ENCODE results near the gene FOXN3. TPM values are rescaled to one million over a fixed set of nuclear protein-coding genes. Genes with fewer than 3 reads are reported as not detected.

The FOXN3 gene
- polyA plus RNA-seq, 1 of the 3 experiments (the other 2 are of a cell fraction): 9.8 TPM

- Histone ChIP-seq H3K36me3 (replicated peaks in 1 of 2; ENCODE audit: control insufficient read depth in 1 of 2, insufficient read depth in 2 of 2, low read length in 1 of 2) (no peaks in the 10 kb centered on the region), H3F3A (replicated peaks; ENCODE audit: insufficient read depth) (peaks cover 18% of the 10 kb centered on the region), H3K27me3 (ENCODE audit: insufficient read depth) (no peaks in the 10 kb centered on the region), H4K20me1 (ENCODE audit: insufficient read depth) (no peaks in the 10 kb centered on the region), H3K4me3 (ENCODE audit: low read depth in 2 of 2, low read length in 1 of 2) (no peak overlapping the region), H3K79me2 (ENCODE audit: insufficient read depth) (no peaks in the 10 kb centered on the region), H3K9me2 (no peaks in the 10 kb centered on the region), H3K9ac (no peak overlapping the region), H3K27ac (ENCODE audit: low read depth in 2 of 2, low read length in 1 of 2) (no peak overlapping the region), H3K4me2 (no peak overlapping the region), H3K4me1 (ENCODE audit: control insufficient read depth in 1 of 2, insufficient read depth in 2 of 2, low read depth in 1 of 2, low read length in 1 of 2) (peaks cover 28 to 29% of the 10 kb centered on the region in 2 experiments), H2AFZ (ENCODE audit: low read depth) (no peak overlapping the region), H3K9me3 (no peaks in the 10 kb centered on the region)
- no peak for TF ChIP-seq TEAD4 (IDR thresholded peaks at IDR 0.05; ENCODE audit: borderline replicate concordance, insufficient read depth)
- no peak for TF ChIP-seq EZH2phosphoT487 (IDR thresholded peaks at IDR 0.05; ENCODE audit: borderline replicate concordance, low read depth)
- POLR2A ChIA-PET: no interaction called here
- 88% methylated on average over 8 of the region's 8 CpGs for WGBS (ENCODE audit: low lambda C conversion rate)
- DNase-seq: no peak
- CTCF ChIA-PET: interaction anchor here (0.9 kb wide), 1 partner anchor 8 kb away, joined by 3 read pairs; no protein-coding TSS in a partner anchor
These were observed 109.6 kb downstream of the FOXN3 start for GRCh38 chr14:89307409-89307808.

GRCh38 chr14:89304972-89305703, 111.9 kb downstream of the FOXN3 start:
- Histone ChIP-seq H3K36me3 (replicated peaks in 1 of 2; ENCODE audit: control insufficient read depth in 1 of 2, insufficient read depth in 2 of 2, low read length in 1 of 2) (no peaks in the 10 kb centered on the region), H3K4me1 (ENCODE audit: control insufficient read depth in 1 of 2, insufficient read depth in 2 of 2, low read depth in 1 of 2, low read length in 1 of 2) (peaks cover 28 to 29% of the 10 kb centered on the region in 2 experiments), H2AFZ (ENCODE audit: low read depth) (no peak overlapping the region), H3F3A (replicated peaks; ENCODE audit: insufficient read depth) (peaks cover 19% of the 10 kb centered on the region), H3K27ac (ENCODE audit: low read depth in 2 of 2, low read length in 1 of 2) (peak overlapping the region; percentile 61 to 96), H3K27me3 (ENCODE audit: insufficient read depth) (no peaks in the 10 kb centered on the region), H4K20me1 (ENCODE audit: insufficient read depth) (no peaks in the 10 kb centered on the region), H3K9ac (no peak overlapping the region), H3K4me3 (ENCODE audit: low read depth in 2 of 2, low read length in 1 of 2) (no peak overlapping the region), H3K4me2 (peak overlapping the region; percentile 73; the same call in 1 of the 2 replicates), H3K9me3 (no peaks in the 10 kb centered on the region), H3K79me2 (ENCODE audit: insufficient read depth) (no peaks in the 10 kb centered on the region), H3K9me2 (no peaks in the 10 kb centered on the region)
- CTCF ChIA-PET: interaction anchor here (1.4 to 1.7 kb wide), 3 partner anchors 8 to 30 kb away, joined by 3 to 8 read pairs (median 4); no protein-coding TSS in a partner anchor
- TF ChIP-seq NFIC (IDR thresholded peaks at IDR 0.05; ENCODE audit: borderline replicate concordance) (no peak), FOSL2 (IDR thresholded peaks at IDR 0.05; ENCODE audit: borderline replicate concordance, low read depth) (peak; percentile 11; the same call in 1 of the 2 replicates)
- WGBS (ENCODE audit: low lambda C conversion rate): 83% methylated on average over 16 of the region's 16 CpGs
- DNase-seq: peak; percentile 42
- POLR2A ChIA-PET: interaction anchor here (1.1 kb wide), 1 partner anchor 8 kb away, joined by 3 read pairs; no protein-coding TSS in a partner anchor

GRCh38 chr14:89304561-89304960, 112.5 kb downstream of the FOXN3 start:
- WGBS (ENCODE audit: low lambda C conversion rate): 95% methylated on average over 4 of the region's 6 CpGs
- Histone ChIP-seq H3K27me3 (ENCODE audit: insufficient read depth) (no peaks in the 10 kb centered on the region), H3K9me3 (no peaks in the 10 kb centered on the region), H3K4me1 (ENCODE audit: control insufficient read depth in 1 of 2, insufficient read depth in 2 of 2, low read depth in 1 of 2, low read length in 1 of 2) (peaks cover 25 to 29% of the 10 kb centered on the region in 2 experiments), H3K79me2 (ENCODE audit: insufficient read depth) (no peaks in the 10 kb centered on the region), H3K4me3 (ENCODE audit: low read depth in 2 of 2, low read length in 1 of 2) (0 out of 4 replicates have a peak overlapping the region, but pooled peaks of 1 of the 2 experiments have one; percentile 44), H2AFZ (ENCODE audit: low read depth) (peak overlapping the region; percentile 32; the same call in 1 of the 2 replicates), H3K36me3 (replicated peaks in 1 of 2; ENCODE audit: control insufficient read depth in 1 of 2, insufficient read depth in 2 of 2, low read length in 1 of 2) (no peaks in the 10 kb centered on the region), H3K9me2 (no peaks in the 10 kb centered on the region), H3F3A (replicated peaks; ENCODE audit: insufficient read depth) (peaks cover 19% of the 10 kb centered on the region), H3K4me2 (peak overlapping the region; percentile 73), H3K27ac (ENCODE audit: low read depth in 2 of 2, low read length in 1 of 2) (peak overlapping the region; percentile 75 to 96), H4K20me1 (ENCODE audit: insufficient read depth) (no peaks in the 10 kb centered on the region), H3K9ac (peak overlapping the region; percentile 69; the same call in 1 of the 2 replicates)
- no peak for TF ChIP-seq SIN3A (IDR thresholded peaks at IDR 0.05; ENCODE audit: borderline replicate concordance, low read depth, low read length)
- TF ChIP-seq YY1 (IDR thresholded peaks at IDR 0.05; ENCODE audit: low read depth): no peak
- POLR2A ChIA-PET: interaction anchor here (1.1 kb wide), 1 partner anchor 8 kb away, joined by 3 read pairs; no protein-coding TSS in a partner anchor
- no peak for DNase-seq
- CTCF ChIA-PET: interaction anchor here (1.7 kb wide), 1 partner anchor 11 kb away, joined by 8 read pairs; no protein-coding TSS in a partner anchor

All from SK-N-SH (cell line).